ENCODE results near the gene ZC4H2.

DNA sequence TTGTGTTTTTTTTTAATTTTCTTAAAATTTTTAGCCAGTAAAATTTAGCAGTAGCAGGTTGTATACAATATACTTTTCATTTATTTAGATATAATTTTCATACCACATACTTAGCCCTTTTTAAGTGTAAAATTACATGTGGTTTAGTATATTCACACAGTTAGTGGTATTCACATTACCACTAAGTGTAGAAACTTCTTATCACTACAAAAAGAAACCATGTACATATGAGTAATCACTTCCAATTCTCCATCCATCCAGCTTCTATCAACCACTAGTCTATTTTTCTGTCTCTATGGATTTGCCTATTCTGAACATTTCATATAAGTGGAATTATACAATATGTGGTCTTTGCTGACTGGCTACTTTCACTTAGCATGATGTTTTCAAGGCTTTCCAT is 109.0 kb downstream of the ZC4H2 start:
- TF ChIP-seq, protein P1, sequence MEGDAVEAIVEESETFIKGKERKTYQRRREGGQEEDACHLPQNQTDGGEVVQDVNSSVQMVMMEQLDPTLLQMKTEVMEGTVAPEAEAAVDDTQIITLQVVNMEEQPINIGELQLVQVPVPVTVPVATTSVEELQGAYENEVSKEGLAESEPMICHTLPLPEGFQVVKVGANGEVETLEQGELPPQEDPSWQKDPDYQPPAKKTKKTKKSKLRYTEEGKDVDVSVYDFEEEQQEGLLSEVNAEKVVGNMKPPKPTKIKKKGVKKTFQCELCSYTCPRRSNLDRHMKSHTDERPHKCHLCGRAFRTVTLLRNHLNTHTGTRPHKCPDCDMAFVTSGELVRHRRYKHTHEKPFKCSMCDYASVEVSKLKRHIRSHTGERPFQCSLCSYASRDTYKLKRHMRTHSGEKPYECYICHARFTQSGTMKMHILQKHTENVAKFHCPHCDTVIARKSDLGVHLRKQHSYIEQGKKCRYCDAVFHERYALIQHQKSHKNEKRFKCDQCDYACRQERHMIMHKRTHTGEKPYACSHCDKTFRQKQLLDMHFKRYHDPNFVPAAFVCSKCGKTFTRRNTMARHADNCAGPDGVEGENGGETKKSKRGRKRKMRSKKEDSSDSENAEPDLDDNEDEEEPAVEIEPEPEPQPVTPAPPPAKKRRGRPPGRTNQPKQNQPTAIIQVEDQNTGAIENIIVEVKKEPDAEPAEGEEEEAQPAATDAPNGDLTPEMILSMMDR (IDR thresholded peaks at IDR 0.05; ENCODE audit: low read depth, low read length, poor library complexity, severe bottlenecking) = no peak
- TF ChIP-seq EZH2phosphoT487 (IDR thresholded peaks at IDR 0.05; ENCODE audit: borderline replicate concordance, low read length) = no peak
